ENCODE data around the gene ZNF540. TPM values are rescaled to one million over a fixed set of nuclear protein-coding genes. Genes with fewer than 3 reads are reported as not detected.
"Not testable (repeated sequence)": the region's sequence is repeated elsewhere in the genome, so short reads cannot be mapped to it uniquely, and the experiment has no call there.

Gene ZNF540
- total and polyA plus RNA-seq, 2 experiments from 2014 or later: 3.0 TPM; not detected in 1

- peak overlapping the region; percentile 97 for H2AFZ ChIP-seq
These were observed 61.2 kb downstream of the ZNF540 start for GRCh38 chr19:37655689-37656371.

GRCh38 chr19:37657157-37657556 is 62.5 kb downstream of the ZNF540 start:
- Histone ChIP-seq H3K4me1 (ENCODE audit: insufficient read depth) (peaks cover 10% of the 10 kb centered on the region), H3K79me2 (replicated peaks; ENCODE audit: insufficient read depth) (peaks cover 17% of the 10 kb centered on the region), H3K27me3 (ENCODE audit: insufficient read depth) (peaks cover 40% of the 10 kb centered on the region)
- Mint-ChIP-seq H3K27me3 (ENCODE audit: insufficient read depth, low read depth, poor library complexity) (peaks cover 18% of the 10 kb centered on the region), H3K4me1 (peaks cover 17% of the 10 kb centered on the region), H3K4me3 (peak overlapping the region; percentile 85), H3K9me3 (peaks cover 21% of the 10 kb centered on the region)
- not testable (repeated sequence) for H3K36me3 Mint-ChIP-seq (ENCODE audit: low read depth); H2AFZ ChIP-seq; H3K27ac ChIP-seq (ENCODE audit: low read depth); ATAC-seq; H3K4me2 ChIP-seq; H3F3A ChIP-seq (replicated peaks; ENCODE audit: low read depth); H3K4me3 ChIP-seq; H3K9me2 ChIP-seq (ENCODE audit: insufficient read depth); H3K36me3 ChIP-seq (ENCODE audit: insufficient read depth); DNase-seq (ENCODE audit: low spot score); H3K27ac Mint-ChIP-seq; H4K20me1 ChIP-seq (replicated peaks; ENCODE audit: insufficient read depth)

More at GRCh38 chr19:37655689-37656371, 61.2 kb downstream of the ZNF540 start:
- H3K27ac ChIP-seq (ENCODE audit: low read depth): no peak overlapping the region; the same call in 1 of the 2 replicates
- H3K4me3 ChIP-seq: peak overlapping the region; percentile 88
- Mint-ChIP-seq H3K9me3 (peaks cover 12% of the 10 kb centered on the region; the same call in 2 of the 3 replicates), H3K27me3 (ENCODE audit: insufficient read depth, low read depth, poor library complexity) (peaks cover 18% of the 10 kb centered on the region), H3K4me3 (peak overlapping the region; percentile 85), H3K4me1 (peaks cover 17% of the 10 kb centered on the region), H3K36me3 (ENCODE audit: low read depth) (no peaks in the 10 kb centered on the region; the same call in 1 of the 3 replicates), H3K27ac (peak overlapping the region; percentile 90)
- peaks cover 22% of the 10 kb centered on the region for H3K79me2 ChIP-seq (replicated peaks; ENCODE audit: insufficient read depth)
- H3F3A ChIP-seq (replicated peaks; ENCODE audit: low read depth): peaks cover 6% of the 10 kb centered on the region; the same call in 1 of the 2 replicates
- peak; percentile 87 for DNase-seq (ENCODE audit: low spot score)
- peak; percentile 85 for ATAC-seq
- TF ChIP-seq CREB1 (CRISPR knock-in tag; IDR thresholded peaks at IDR 0.05; ENCODE audit: low read depth) (peak; percentile 74), EZH2phosphoT487 (IDR thresholded peaks at IDR 0.05; ENCODE audit: unreplicated experiment) (no peak), POLR2AphosphoS5 (IDR thresholded peaks at IDR 0.05; ENCODE audit: low read depth) (peak; percentile 50), ETS1 (IDR thresholded peaks at IDR 0.05) (no peak)
- peaks cover 10% of the 10 kb centered on the region for H3K4me1 ChIP-seq (ENCODE audit: insufficient read depth)
- H4K20me1 ChIP-seq (replicated peaks; ENCODE audit: insufficient read depth): peaks cover 5% of the 10 kb centered on the region
- H3K4me2 ChIP-seq: peak overlapping the region; percentile 95
- no peaks in the 10 kb centered on the region for H3K9me2 ChIP-seq (ENCODE audit: insufficient read depth)
- peaks cover 40% of the 10 kb centered on the region for H3K27me3 ChIP-seq (ENCODE audit: insufficient read depth)
- H3K36me3 ChIP-seq (ENCODE audit: insufficient read depth): no peaks in the 10 kb centered on the region

Other genes with a start within 250 kb of the ZNF540 start
- gene ZNF527, start 223.8 kb upstream of the ZNF540 start, total RNA-seq (2014; rRNA removed; shearing (Covaris generic)): 4.0 and 7.9 TPM in 2 replicates
- 0.97 and 1.5 TPM in 2 replicates for gene ZNF527, start 223.8 kb upstream of the ZNF540 start, polyA plus RNA-seq (2016; fragmentation: Nextera tagmentation; extraction: Ambion mirVana)
- gene ZNF569, start 127.4 kb upstream of the ZNF540 start, total RNA-seq (2014; rRNA removed; shearing (Covaris generic)): 17.5 and 18.7 TPM in 2 replicates
- 6.4 and 7.9 TPM in 2 replicates for gene ZNF569, start 127.4 kb upstream of the ZNF540 start, polyA plus RNA-seq (2016; fragmentation: Nextera tagmentation; extraction: Ambion mirVana)
- gene ZNF570, start 125.5 kb upstream of the ZNF540 start, total RNA-seq (2014; rRNA removed; shearing (Covaris generic)): 3.5 and 6.8 TPM in 2 replicates
- 3.4 and 6.6 TPM in 2 replicates for gene ZNF570, start 125.5 kb upstream of the ZNF540 start, polyA plus RNA-seq (2016; fragmentation: Nextera tagmentation; extraction: Ambion mirVana)
- 11.4 and 13.5 TPM in 2 replicates for gene ZNF793, start 87.9 kb upstream of the ZNF540 start, total RNA-seq (2014; rRNA removed; shearing (Covaris generic))
- 6.8 and 8.0 TPM in 2 replicates for gene ZNF793, start 87.9 kb upstream of the ZNF540 start, polyA plus RNA-seq (2016; fragmentation: Nextera tagmentation; extraction: Ambion mirVana)
- 4.4 and 6.3 TPM in 2 replicates for gene ZNF571, start 84 bp upstream of the ZNF540 start, total RNA-seq (2014; rRNA removed; shearing (Covaris generic))
- gene ZNF571, start 84 bp upstream of the ZNF540 start, polyA plus RNA-seq (2016; fragmentation: Nextera tagmentation; extraction: Ambion mirVana): 5.0 TPM in 2 replicates
- 5.9 and 6.3 TPM in 2 replicates for gene ZFP30, start 60.6 kb downstream of the ZNF540 start, total RNA-seq (2014; rRNA removed; shearing (Covaris generic))
- gene ZFP30, start 60.6 kb downstream of the ZNF540 start, polyA plus RNA-seq (2016; fragmentation: Nextera tagmentation; extraction: Ambion mirVana): 2.0 and 2.1 TPM in 2 replicates
- 9.0 and 11.4 TPM in 2 replicates for gene ZNF607, start 124.9 kb downstream of the ZNF540 start, total RNA-seq (2014; rRNA removed; shearing (Covaris generic))
- 3.0 and 3.2 TPM in 2 replicates for gene ZNF607, start 124.9 kb downstream of the ZNF540 start, polyA plus RNA-seq (2016; fragmentation: Nextera tagmentation; extraction: Ambion mirVana)
- 7.7 and 13.2 TPM in 2 replicates for gene ZNF573, start 184.7 kb downstream of the ZNF540 start, total RNA-seq (2014; rRNA removed; shearing (Covaris generic))
- gene ZNF573, start 184.7 kb downstream of the ZNF540 start, polyA plus RNA-seq (2016; fragmentation: Nextera tagmentation; extraction: Ambion mirVana): 10.3 and 10.8 TPM in 2 replicates